Mesothelial cell of epicardium (in vitro differentiated cells): ENCODE results near the gene FOXP1. TPM values are rescaled to one million over a fixed set of nuclear protein-coding genes. Genes with fewer than 3 reads are reported as not detected.

Experiments used
- DNase-seq, 2 experiments: peaks; one replicate each; pipeline ENCODE4 v3.0.0; 2021; ENCODE audit warnings: low spot score in 2 of 2; ENCODE audit not compliant: unreplicated experiment in 2 of 2
- H3K27ac Mint-ChIP-seq: 2 replicates; pipeline ENCODE4 v1.8.0; 2021; ENCODE audit warnings: mixed read lengths
- H3K27me3 Mint-ChIP-seq: 2 replicates; pipeline ENCODE4 v1.8.0; 2021; ENCODE audit warnings: low read depth, mixed read lengths
- H3K36me3 Mint-ChIP-seq: 2 replicates; pipeline ENCODE4 v1.8.0; 2021; ENCODE audit warnings: mixed read lengths
- H3K4me1 Mint-ChIP-seq: 2 replicates; pipeline ENCODE4 v1.8.0; 2021; ENCODE audit warnings: mixed read lengths
- H3K4me3 Mint-ChIP-seq: 2 replicates; pipeline ENCODE4 v1.8.0; 2021; ENCODE audit warnings: mild to moderate bottlenecking, moderate library complexity, mixed read lengths
- H3K9me3 Mint-ChIP-seq: 2 replicates; pipeline ENCODE4 v1.8.0; 2021; ENCODE audit warnings: mixed read lengths
- CTCF ChIP-seq: fragments of 200-600 bp; sonication (generic); IDR thresholded peaks from one replicate; pipeline ENCODE4 v1.5.0; 2021; ENCODE audit warnings: antibody characterized with exemption; ENCODE audit not compliant: unreplicated experiment
- total RNA-seq: library from RNA; stranded (reverse); gene quantifications from 3 replicates; pipeline ENCODE4 v1.2.1, GENCODE V29; 2021

The FOXP1 gene
- total RNA-seq, 1 donor from 2014 or later: 187 TPM

- H3K27ac Mint-ChIP-seq: no peak overlapping the region
Observed at GRCh38 chr3:71074423-71074822, 509.1 kb downstream of the FOXP1 start.

DNA sequence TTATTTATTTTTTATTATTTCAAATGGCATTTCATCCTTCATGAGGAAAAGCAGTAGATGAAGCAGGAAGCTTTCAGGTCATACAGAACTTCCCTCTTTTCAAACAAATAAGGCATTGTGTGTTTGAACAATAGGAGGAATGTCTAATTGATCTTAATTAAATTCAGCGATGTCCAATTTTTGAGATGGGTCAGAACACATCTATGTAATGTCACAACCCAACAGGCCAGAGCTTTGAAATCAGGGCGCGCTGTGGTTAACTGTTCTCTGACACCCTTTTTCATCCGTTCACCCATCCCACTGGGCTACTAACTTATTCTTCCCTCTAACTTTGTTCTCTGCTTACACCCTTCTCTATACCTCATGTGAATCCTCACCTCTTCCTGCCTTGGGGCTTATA lies 510.5 kb downstream of the FOXP1 start:
- Mint-ChIP-seq H3K4me3 (no peak overlapping the region), H3K27me3 (no peaks in the 10 kb centered on the region), H3K4me1 (peaks cover 47% of the 10 kb centered on the region), H3K9me3 (no peaks in the 10 kb centered on the region), H3K36me3 (no peaks in the 10 kb centered on the region), H3K27ac (no peak overlapping the region)
- DNase-seq: no peak
- no peak for TF ChIP-seq CTCF

More at GRCh38 chr3:71074423-71074822, 509.1 kb downstream of the FOXP1 start:
- Mint-ChIP-seq H3K4me3 (no peak overlapping the region), H3K27me3 (no peaks in the 10 kb centered on the region), H3K4me1 (peaks cover 41% of the 10 kb centered on the region), H3K9me3 (no peaks in the 10 kb centered on the region), H3K36me3 (no peaks in the 10 kb centered on the region)
- DNase-seq: no peak
- no peak for TF ChIP-seq CTCF

DNA sequence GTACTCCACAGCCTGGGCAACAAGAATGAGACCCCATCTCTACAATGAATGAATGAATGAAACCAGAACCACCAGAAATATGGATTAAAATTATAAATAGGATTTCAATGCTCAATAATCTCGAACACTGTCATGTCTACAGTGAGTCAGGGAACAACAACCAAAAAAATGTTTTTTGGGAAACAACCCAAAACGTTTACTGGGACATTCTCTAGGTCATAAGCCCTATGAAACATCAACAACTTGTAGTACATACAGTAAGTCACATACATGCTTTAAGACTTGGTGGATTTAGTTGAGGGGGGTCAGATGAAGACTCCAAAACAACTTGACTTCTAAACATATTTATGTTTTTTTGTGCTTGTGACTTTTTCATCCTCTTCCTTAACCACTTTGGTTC lies 511.2 kb downstream of the FOXP1 start:
- Mint-ChIP-seq H3K9me3 (no peaks in the 10 kb centered on the region), H3K27ac (no peak overlapping the region), H3K27me3 (no peaks in the 10 kb centered on the region), H3K4me1 (peaks cover 47% of the 10 kb centered on the region), H3K4me3 (no peak overlapping the region), H3K36me3 (no peaks in the 10 kb centered on the region)
- DNase-seq: no peak
- no peak for TF ChIP-seq CTCF

GRCh38 chr3:71070497-71071463 lies 512.7 kb downstream of the FOXP1 start:
- DNase-seq: peak in 1 of 2 experiments; percentile 45
- H3K9me3 Mint-ChIP-seq: no peaks in the 10 kb centered on the region
- H3K4me3 Mint-ChIP-seq: peak overlapping the region; percentile 14
- H3K27me3 Mint-ChIP-seq: no peaks in the 10 kb centered on the region
- no peak for TF ChIP-seq CTCF
- H3K4me1 Mint-ChIP-seq: peaks cover 58% of the 10 kb centered on the region
- peak overlapping the region; percentile 95 for H3K27ac Mint-ChIP-seq
- H3K36me3 Mint-ChIP-seq: no peaks in the 10 kb centered on the region

DNA sequence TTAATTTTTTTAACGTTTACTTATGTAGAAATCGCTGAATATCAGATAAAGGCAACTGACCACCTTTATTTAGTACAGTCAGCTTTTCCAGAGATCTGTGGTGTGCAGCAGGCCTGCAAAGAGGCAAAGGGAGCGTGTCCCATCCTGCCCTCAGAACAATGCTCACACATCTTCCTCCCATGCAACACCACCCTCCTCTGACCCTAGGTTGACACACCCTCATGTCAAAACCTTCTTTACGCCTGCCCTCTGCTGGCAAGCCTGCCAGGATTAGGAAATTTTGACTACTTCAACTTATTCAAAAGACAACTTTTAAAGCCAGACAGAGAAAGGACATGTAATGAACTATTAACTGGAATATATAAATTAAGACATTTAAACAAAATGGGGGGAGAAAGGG lies 513.7 kb downstream of the FOXP1 start:
- Mint-ChIP-seq H3K4me1 (peaks cover 63% of the 10 kb centered on the region), H3K27ac (peak overlapping the region; percentile 95), H3K4me3 (no peak overlapping the region), H3K27me3 (no peaks in the 10 kb centered on the region), H3K9me3 (no peaks in the 10 kb centered on the region), H3K36me3 (no peaks in the 10 kb centered on the region)
- peak; percentile 23 for TF ChIP-seq CTCF
- no peak for DNase-seq
